HG03095 (cell line): Measurements from ENCODE around the gene FAM120C.

ENCODE experiments used
- ATAC-seq: cut with Tn5 transposase; IDR thresholded peaks from one replicate; pipeline ENCODE4 v1.9.1; 2021; ENCODE audit warnings: moderate library complexity; ENCODE audit not compliant: unreplicated experiment

FAM120C gene

GRCh38 chrX:54044126-54044876 is 138.8 kb downstream of the FAM120C start, which contains the start of gene PHF8:
PHF8 (minus strand) TSS chrX:54044473; CDS start chrX:54042728, 1,745 bp downstream.
- ATAC-seq, result peak; percentile 77

- ATAC-seq, result peak; percentile 14
These were observed 139.4 kb downstream of the FAM120C start for GRCh38 chrX:54043541-54044125.

- ATAC-seq, result no peak
These were observed 140.0 kb downstream of the FAM120C start for GRCh38 chrX:54043056-54043455.

GRCh38 chrX:54042609-54043021 is 140.4 kb downstream of the FAM120C start:
- no peak for ATAC-seq

GRCh38 chrX:54030329-54030728 is 152.7 kb downstream of the FAM120C start:
- no peak for ATAC-seq

- no peak for ATAC-seq
These were observed 153.4 kb downstream of the FAM120C start for GRCh38 chrX:54029529-54030143.

GRCh38 chrX:54024350-54024749 is 158.7 kb downstream of the FAM120C start:
- no peak for ATAC-seq
